HEK293 (cell line): ENCODE measurements around the gene SCYL1.

ENCODE experiments used
- CTCF ChIP-seq: fragments of 450-650 bp; formaldehyde crosslinking; IDR thresholded peaks from 2 replicates; pipeline ENCODE4 v1.5.1; 2016; ENCODE audit warnings: missing biosample characterization, missing genetic modification characterization
- RBAK ChIP-seq: fragments of 450-650 bp; formaldehyde crosslinking; IDR thresholded peaks from 2 replicates; pipeline ENCODE4 v1.5.1; 2016; ENCODE audit warnings: missing biosample characterization, missing genetic modification characterization
- ZFP41 ChIP-seq: fragments of 450-650 bp; formaldehyde crosslinking; IDR thresholded peaks from 2 replicates; pipeline ENCODE4 v1.5.1; 2016; ENCODE audit warnings: missing biosample characterization, missing genetic modification characterization, borderline replicate concordance
- ZNF157 ChIP-seq: fragments of 450-650 bp; formaldehyde crosslinking; IDR thresholded peaks from 2 replicates; pipeline ENCODE4 v1.5.1; 2016; ENCODE audit warnings: missing biosample characterization, missing genetic modification characterization
- ZNF274 ChIP-seq, 2 experiments: fragments of 200-500 bp in 1 of 2; fragments of 450-650 bp in 1 of 2; sonication (Bioruptor generic) in 1 of 2; formaldehyde crosslinking in 1 of 2; IDR thresholded peaks; 2 replicates each; pipeline versions ENCODE4 v1.5.1 to v1.6.1; 2014 to 2016; ENCODE audit warnings: borderline replicate concordance in 1 of 2, inconsistent platforms in 1 of 2, low read length in 1 of 2, missing biosample characterization in 1 of 2, missing genetic modification characterization in 1 of 2
- ZNF48 ChIP-seq: fragments of 450-650 bp; formaldehyde crosslinking; IDR thresholded peaks from 2 replicates; pipeline ENCODE4 v1.5.1; 2016; ENCODE audit warnings: missing biosample characterization, missing genetic modification characterization
- ZNF501 ChIP-seq: fragments of 450-650 bp; formaldehyde crosslinking; IDR thresholded peaks from 2 replicates; pipeline ENCODE4 v1.5.1; 2016; ENCODE audit warnings: missing biosample characterization, missing genetic modification characterization
- TF ChIP-seq, protein P1 (sequence below): sonication (generic); formaldehyde crosslinking; IDR thresholded peaks from 2 replicates; pipeline ENCODE4 v1.8.1; 2022; ENCODE audit warnings: mild to moderate bottlenecking, moderate library complexity, missing genetic modification reagents
- TF ChIP-seq, protein P2 (sequence below): fragments of 450-650 bp; formaldehyde crosslinking; IDR thresholded peaks from 2 replicates; pipeline ENCODE4 v1.5.1; 2016; ENCODE audit warnings: missing biosample characterization, missing genetic modification characterization
- TF ChIP-seq, protein P3 (sequence below): IDR thresholded peaks from 2 replicates; pipeline ENCODE4 v1.6.1; 2011; ENCODE audit warnings: mild to moderate bottlenecking, low read depth, low read length, borderline replicate concordance
- TF ChIP-seq, protein P4 (sequence below): fragments of 450-650 bp; formaldehyde crosslinking; IDR thresholded peaks from 2 replicates; pipeline ENCODE4 v1.5.1; 2016; ENCODE audit warnings: missing biosample characterization, missing genetic modification characterization

GRCh38 chr11:65491614-65492386 lies 33.1 kb upstream of the SCYL1 start:
- TF ChIP-seq CTCF = no peak
- TF ChIP-seq ZNF48 (tag by site-specific recombination) = no peak
- TF ChIP-seq, protein P1, sequence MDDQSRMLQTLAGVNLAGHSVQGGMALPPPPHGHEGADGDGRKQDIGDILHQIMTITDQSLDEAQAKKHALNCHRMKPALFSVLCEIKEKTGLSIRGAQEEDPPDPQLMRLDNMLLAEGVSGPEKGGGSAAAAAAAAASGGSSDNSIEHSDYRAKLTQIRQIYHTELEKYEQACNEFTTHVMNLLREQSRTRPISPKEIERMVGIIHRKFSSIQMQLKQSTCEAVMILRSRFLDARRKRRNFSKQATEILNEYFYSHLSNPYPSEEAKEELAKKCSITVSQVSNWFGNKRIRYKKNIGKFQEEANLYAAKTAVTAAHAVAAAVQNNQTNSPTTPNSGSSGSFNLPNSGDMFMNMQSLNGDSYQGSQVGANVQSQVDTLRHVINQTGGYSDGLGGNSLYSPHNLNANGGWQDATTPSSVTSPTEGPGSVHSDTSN = no peak
- no peak for TF ChIP-seq ZFP41 (tag by site-specific recombination)
- TF ChIP-seq ZNF501 (tag by site-specific recombination) = no peak
- TF ChIP-seq, protein P2, sequence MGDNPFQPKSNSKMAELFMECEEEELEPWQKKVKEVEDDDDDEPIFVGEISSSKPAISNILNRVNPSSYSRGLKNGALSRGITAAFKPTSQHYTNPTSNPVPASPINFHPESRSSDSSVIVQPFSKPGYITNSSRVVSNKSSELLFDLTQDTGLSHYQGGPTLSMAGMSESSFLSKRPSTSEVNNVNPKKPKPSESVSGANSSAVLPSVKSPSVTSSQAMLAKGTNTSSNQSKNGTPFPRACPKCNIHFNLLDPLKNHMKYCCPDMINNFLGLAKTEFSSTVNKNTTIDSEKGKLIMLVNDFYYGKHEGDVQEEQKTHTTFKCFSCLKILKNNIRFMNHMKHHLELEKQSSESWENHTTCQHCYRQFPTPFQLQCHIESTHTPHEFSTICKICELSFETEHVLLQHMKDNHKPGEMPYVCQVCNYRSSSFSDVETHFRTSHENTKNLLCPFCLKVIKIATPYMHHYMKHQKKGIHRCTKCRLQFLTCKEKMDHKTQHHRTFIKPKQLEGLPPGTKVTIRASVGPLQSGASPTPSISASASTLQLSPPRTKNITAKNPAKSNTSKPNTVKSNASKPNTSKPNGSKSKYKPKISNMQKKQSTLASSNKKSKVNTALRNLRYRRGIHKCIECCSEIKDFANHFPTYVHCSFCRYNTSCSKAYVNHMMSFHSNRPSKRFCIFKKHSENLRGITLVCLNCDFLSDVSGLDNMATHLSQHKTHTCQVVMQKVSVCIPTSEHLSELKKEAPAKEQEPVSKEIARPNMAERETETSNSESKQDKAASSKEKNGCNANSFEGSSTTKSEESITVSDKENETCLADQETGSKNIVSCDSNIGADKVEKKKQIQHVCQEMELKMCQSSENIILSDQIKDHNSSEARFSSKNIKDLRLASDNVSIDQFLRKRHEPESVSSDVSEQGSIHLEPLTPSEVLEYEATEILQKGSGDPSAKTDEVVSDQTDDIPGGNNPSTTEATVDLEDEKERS (tag by site-specific recombination) = no peak
- TF ChIP-seq ZNF274 (IDR thresholded peaks at IDR 0.05; ENCODE audit: low read length) = no peak
- no peak for TF ChIP-seq ZNF274 (tag by site-specific recombination; IDR thresholded peaks at IDR 0.05; ENCODE audit: borderline replicate concordance)
- TF ChIP-seq ZNF157 (tag by site-specific recombination) = no peak
- TF ChIP-seq, protein P3, sequence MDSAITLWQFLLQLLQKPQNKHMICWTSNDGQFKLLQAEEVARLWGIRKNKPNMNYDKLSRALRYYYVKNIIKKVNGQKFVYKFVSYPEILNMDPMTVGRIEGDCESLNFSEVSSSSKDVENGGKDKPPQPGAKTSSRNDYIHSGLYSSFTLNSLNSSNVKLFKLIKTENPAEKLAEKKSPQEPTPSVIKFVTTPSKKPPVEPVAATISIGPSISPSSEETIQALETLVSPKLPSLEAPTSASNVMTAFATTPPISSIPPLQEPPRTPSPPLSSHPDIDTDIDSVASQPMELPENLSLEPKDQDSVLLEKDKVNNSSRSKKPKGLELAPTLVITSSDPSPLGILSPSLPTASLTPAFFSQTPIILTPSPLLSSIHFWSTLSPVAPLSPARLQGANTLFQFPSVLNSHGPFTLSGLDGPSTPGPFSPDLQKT = no peak
- TF ChIP-seq, protein P4, sequence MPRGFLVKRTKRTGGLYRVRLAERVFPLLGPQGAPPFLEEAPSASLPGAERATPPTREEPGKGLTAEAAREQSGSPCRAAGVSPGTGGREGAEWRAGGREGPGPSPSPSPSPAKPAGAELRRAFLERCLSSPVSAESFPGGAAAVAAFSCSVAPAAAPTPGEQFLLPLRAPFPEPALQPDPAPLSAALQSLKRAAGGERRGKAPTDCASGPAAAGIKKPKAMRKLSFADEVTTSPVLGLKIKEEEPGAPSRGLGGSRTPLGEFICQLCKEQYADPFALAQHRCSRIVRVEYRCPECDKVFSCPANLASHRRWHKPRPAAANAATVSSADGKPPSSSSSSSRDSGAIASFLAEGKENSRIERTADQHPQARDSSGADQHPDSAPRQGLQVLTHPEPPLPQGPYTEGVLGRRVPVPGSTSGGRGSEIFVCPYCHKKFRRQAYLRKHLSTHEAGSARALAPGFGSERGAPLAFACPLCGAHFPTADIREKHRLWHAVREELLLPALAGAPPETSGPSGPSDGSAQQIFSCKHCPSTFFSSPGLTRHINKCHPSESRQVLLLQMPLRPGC (tag by site-specific recombination) = no peak
- TF ChIP-seq RBAK = no peak
